ENCODE results near the gene KIF26B.

The KIF26B gene

GRCh38 chr1:245363461-245364200, 208.8 kb downstream of the KIF26B start:
- DNase-seq, result no peak

GRCh38 chr1:245365095-245366020, 210.6 kb downstream of the KIF26B start:
- peak; percentile 44 for DNase-seq

- no peak for DNase-seq
Measured at GRCh38 chr1:245366886-245367285, 212.1 kb downstream of the KIF26B start.

- no peak for DNase-seq
Measured at GRCh38 chr1:245370175-245370825, 215.5 kb downstream of the KIF26B start.

- DNase-seq, result peak; percentile 64
Measured at GRCh38 chr1:245370905-245371581, 216.3 kb downstream of the KIF26B start.

- no peak for DNase-seq
Measured at GRCh38 chr1:245373131-245373530, 218.3 kb downstream of the KIF26B start.

GRCh38 chr1:245375789-245376460, 221.1 kb downstream of the KIF26B start:
- DNase-seq, result no peak

- DNase-seq, result no peak
Measured at GRCh38 chr1:245377854-245378253, 223.1 kb downstream of the KIF26B start.

GRCh38 chr1:245378311-245378722, 223.5 kb downstream of the KIF26B start:
- DNase-seq, result no peak

- DNase-seq, result no peak
Measured at GRCh38 chr1:245378745-245379144, 224.0 kb downstream of the KIF26B start.

GRCh38 chr1:245380790-245381535, 226.2 kb downstream of the KIF26B start:
- DNase-seq, result no peak

- DNase-seq, result no peak
Measured at GRCh38 chr1:245382981-245383380, 228.2 kb downstream of the KIF26B start.

- DNase-seq, result no peak
Measured at GRCh38 chr1:245383396-245384330, 228.9 kb downstream of the KIF26B start.

- no peak for DNase-seq
Measured at GRCh38 chr1:245386297-245386971, 231.6 kb downstream of the KIF26B start.

GRCh38 chr1:245388687-245389086, 233.9 kb downstream of the KIF26B start:
- no peak for DNase-seq

- no peak for DNase-seq
Measured at GRCh38 chr1:245389873-245390272, 235.1 kb downstream of the KIF26B start.

- DNase-seq, result no peak
Measured at GRCh38 chr1:245390975-245391374, 236.2 kb downstream of the KIF26B start.

- DNase-seq, result no peak
Measured at GRCh38 chr1:245393694-245394093, 238.9 kb downstream of the KIF26B start.

- no peak for DNase-seq
Measured at GRCh38 chr1:245395680-245396079, 240.9 kb downstream of the KIF26B start.

- DNase-seq, result no peak
Measured at GRCh38 chr1:245396615-245397014, 241.8 kb downstream of the KIF26B start.

All from kidney glomerular epithelial cell (primary cell).